GM19467 (cell line): ENCODE measurements around the gene NHS.

Experiments
- ATAC-seq: cut with Tn5 transposase; IDR thresholded peaks from one replicate; pipeline ENCODE4 v1.9.1; 2021; ENCODE audit warnings: mild to moderate bottlenecking, moderate library complexity; ENCODE audit not compliant: unreplicated experiment

Gene NHS

GRCh38 chrX:17718649-17719165, 343.7 kb downstream of the NHS start:
- no peak for ATAC-seq

DNA sequence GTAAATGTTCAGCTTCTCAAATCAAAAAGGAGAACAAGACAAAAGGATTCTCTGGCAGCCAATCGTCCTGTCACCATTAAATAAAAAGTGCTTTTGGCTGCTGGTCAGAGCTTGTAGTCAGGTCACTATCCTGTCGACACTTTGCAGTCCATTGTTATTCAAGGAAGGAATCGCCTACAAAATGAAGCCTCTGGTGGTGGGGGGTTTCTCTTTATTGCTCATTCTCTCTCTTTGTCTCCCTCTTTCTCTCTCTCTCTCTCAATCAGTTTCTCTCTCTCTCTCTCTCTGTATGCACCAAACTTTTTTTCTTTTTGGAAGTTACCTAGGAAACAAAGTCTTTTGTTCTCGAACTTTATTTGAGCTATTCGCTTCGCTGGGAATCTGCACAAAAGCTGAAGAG, 344.7 kb downstream of the NHS start:
- no peak for ATAC-seq

DNA sequence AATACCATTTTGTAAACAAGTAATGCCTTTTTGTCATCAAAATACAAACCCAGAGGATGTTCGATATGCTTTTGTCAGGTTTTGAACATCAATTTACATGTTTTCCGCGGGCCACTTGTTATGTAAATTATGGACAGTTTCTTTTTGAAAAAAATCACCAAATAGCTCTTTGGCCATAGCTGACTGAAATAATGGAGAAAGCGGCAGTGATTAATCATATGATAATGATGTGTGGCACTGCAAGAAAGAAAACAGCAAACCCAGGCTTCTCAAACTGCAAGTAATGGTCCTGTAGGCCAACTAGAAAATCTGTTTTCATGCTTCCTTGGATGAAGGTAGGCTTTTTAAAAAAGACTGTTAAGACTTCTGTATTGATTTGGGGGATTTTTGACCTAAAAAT, 346.7 kb downstream of the NHS start:
- no peak for ATAC-seq

GRCh38 chrX:17725181-17725580, 350.2 kb downstream of the NHS start:
- no peak for ATAC-seq

DNA sequence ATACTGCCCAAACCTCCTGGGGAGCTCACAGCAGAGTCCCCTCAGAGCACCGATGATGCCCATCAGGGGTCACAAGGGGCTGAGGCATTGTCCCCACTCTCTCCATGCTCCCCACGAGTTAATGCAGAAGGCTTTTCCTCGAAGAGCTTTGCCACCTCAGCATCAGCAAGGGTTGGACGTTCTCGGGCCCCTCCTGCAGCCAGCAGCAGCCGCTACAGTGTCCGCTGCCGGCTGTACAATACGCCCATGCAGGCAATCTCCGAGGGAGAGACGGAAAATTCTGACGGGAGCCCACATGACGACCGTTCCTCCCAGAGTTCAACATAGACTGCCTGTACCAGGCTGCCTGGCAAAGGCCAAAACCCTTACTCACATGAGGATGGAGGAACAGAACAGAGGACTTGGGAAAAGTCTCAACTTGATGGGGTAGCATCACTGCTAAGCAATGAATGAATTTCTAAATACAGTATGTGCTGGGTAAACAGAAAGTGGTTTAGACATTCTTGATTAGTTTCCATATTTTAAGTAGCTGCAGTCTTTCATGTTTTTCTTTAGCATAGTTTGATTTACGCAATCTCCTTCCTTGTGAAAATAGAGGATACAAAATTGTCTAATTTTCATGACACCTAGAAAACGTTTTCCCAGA, 357.3 kb downstream of the NHS start:
- ATAC-seq: no peak

DNA sequence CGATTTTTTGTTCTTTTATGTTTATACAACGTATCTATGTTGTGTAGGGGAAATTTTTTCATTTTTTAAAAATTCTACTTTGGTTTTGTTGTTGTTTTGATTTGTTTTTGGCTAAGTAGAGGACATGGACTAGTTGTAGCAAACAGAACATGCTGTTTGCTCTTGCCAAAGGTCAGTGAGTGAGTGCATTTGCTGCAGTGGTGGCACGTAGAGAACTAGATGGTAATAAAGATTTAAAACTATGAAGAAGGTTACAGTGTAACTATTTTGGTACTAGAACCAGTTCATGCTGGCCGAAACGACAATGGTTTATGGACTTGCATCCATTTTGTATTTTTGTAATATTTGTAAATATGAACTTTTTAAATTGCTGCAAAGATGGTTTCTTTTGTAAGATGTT, 360.4 kb downstream of the NHS start:
- ATAC-seq: no peak

DNA sequence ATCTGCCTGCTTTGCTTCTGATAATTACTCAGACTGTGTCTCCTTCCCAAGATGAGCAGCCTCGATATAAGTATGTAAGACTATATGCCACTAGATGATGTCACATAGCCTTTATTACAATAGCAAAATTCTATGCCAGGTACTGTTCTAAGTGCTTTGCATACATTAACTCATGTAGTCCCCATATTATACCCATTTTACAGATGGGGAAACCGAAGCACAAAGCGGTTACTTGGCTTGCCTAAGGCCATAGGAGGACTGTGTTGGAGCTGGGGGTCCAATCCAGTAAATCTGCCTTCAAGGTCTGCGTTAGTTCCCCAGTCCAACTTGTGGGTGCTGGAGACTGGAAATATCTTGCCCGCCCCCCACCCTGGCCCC, 361.5 kb downstream of the NHS start:
- ATAC-seq: no peak

DNA sequence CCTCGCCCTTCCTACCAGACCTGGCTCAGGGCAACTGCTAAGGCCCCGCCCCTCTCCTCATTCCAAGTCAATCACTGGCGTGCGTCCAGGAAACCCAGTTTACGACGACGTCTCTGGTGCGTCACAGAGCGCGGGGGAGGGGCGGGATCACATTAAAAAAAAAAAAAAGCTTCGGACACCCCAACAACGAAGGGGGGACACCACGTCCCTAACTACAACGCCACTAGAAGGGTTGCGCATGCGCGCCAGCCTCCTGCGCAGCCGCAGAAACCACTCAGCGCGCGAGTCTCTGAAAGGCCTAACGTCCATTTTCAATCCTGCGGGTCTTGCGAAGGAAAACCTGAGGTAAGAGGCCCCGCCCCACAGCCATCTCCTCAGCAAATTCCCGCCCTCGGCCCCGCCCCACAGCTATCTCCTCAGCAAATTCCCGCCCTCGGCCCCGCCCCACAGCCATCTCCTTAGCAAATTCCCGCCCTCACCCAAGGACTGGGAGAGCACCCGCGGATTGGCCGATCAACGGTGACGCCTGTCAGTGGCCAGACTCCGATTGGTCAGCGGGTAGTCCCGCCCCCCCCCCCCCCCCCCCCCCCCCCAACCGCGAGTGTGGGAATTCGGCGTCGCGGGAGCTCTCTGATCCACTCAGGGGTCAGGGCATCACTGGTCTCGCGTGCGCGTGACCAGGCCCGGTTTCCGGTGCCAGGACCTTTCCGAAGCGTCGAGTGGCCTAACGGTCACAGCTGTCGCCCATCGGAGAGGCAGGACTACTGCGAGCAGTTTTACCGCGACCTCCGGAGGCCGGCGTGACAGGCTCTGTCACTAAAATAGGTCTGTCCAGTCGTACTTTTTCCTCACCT, 362.1 kb downstream of the NHS start, which contains the start of gene SCML1:
TSS of gene SCML1 (plus strand) at position 638 of the 854 bp plus-strand sequence. CDS start 6,694 bp downstream, outside the sequence.
- peak; percentile 51 for ATAC-seq

DNA sequence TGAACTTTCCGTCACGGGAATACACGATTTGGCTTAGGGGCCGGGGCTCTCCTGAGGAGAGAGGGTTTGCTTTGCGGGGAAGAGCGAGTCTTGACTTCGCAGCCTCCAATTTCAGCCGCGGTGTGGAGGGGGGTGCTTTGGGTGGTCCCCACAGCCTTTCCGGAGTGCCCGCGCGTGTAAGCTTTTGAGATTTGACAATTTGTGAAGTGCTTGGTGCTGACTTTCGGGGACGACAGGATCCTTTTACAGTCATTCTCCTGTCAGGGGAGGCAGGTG, 362.6 kb downstream of the NHS start:
- no peak for ATAC-seq

DNA sequence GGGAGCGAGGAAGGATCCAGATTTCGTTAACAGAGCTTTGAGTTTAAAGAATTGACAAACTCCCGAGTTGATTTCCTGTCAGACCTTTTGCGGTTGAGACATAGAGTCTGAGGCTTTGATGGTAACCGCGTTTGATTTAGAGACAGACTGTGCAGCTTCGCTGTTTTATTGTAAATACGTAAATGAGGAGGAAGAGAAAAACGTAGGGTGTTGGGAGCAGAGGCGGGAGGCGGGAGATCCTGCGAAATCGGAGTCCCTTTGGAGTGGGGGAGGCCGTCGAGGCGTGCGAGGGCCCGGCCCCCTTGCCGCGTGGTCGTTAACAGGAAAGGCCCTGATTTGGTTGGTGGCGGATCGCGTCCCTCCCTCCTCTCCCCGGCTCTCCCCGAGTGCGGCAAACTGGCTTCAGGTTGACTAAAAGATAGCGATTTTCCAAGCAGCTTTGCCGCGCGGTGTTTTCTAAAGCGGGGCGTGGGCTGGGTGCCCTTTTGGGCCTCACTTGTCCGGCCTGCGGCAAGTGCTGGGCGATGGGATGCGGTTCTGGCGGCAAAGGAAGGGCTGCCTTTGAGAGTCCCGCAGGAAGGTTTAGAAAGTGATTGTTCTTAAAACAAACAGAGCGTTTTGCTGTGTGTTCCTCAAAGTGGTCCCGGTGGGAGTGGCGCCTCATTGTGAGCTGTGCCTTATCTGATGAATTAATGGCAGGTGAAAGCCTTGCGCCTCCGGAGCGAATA, 363.1 kb downstream of the NHS start:
- ATAC-seq: no peak

DNA sequence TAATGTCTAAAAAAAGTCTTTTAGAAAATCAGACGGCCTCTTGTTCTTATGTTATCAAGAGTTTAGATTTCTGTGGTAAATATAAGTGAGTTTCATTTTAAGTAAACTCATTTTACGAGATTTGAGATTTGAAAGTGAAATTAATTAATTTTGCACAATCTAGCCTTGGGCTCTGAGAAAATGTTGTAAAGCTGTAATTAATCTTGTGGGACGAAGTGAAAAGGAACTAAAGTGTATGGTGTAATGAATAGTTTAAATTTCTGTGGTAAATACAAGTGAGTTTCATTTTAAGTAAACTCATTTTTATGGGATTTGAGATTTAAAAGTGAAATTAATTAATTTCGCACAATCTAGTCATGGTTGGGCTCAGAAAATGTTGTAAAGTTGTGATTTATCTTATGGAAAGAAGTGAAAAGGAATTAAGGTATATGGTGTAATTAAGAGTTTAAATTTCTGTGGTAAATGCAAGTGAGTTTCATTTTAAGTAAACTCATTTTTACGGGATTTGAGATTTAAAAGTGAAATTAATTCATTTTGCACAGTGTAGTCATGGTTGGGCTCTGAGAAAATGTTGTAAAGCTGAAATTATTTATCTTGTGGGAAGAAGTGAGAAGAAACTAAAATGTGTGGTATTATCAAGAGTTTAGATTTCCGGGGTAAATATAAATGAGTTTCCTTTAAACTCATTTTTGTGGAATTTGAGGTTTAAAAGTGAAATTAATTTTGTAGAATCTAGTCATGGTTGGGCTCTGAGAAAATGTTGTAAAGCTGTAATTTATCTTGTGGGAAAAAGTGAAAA, 363.9 kb downstream of the NHS start:
- no peak for ATAC-seq

- no peak for ATAC-seq
Observed at GRCh38 chrX:17740137-17741122, 365.4 kb downstream of the NHS start.

- ATAC-seq: no peak
Observed at GRCh38 chrX:17741123-17741511, 366.1 kb downstream of the NHS start.

DNA sequence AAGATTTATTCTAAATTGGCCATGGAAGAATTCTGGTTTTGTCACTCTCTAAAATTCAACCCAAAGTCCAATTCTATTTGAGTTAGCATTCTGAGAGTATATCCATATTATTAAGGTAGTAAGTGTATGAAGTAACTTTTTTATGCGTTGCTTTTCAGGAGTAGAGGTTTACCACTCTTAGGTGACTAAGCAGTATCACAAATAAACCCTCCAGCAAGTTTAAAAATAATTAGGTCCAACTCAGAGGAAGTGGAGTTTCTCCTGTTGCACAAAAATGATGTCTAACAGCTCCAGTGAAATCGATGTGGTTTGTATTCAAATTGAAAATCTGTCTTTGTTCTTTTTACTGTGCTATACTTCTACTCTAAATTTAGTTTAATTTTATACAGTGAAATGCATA, 368.9 kb downstream of the NHS start:
- no peak for ATAC-seq

DNA sequence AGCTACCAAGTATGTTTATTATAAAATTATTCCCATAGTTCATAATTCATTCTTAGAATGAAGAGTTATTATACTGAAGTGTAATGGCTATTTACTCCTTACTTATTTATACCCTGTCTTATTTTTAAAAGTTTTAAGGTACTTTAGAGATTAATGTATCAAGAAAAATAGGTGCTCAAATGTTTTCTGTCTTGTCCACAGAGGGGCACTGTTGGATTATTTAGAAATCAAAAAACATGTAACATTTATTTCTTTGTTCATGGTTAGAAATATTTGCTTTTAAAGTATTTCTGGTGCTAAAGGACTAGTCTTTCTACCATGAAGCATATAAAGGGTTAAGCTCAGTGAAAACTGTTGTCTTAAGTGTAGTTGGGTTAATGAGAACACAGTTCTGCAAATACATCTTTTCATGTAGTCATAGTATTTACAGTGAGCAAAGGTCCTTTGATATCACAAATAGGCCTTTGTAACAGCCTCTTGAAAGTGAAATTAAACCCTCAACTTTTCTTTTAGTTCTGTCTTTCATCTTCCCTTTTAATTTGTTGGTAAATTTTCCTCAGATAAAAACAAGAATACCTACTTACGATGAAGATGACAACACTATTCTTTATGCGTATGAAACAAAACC, 370.0 kb downstream of the NHS start:
- ATAC-seq: no peak

DNA sequence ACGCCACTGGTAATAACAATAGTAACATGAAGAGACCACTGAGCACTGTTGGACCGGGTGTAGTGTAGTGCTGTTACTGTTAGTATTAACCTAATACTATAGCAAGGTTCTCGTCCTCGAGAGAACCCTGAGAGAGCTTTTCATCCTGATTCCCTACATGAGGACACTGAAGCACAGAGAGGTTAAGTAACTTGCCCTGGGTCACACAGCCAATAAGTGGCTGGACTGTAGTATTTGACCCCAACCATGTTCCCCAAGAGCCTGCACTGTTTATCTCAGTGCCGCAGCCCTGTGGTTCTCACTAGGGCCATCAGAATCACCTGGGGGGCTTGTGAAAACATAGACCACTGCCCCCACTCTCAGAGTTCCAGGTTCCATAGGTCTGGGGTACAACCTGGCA, 372.7 kb downstream of the NHS start:
- no peak for ATAC-seq

DNA sequence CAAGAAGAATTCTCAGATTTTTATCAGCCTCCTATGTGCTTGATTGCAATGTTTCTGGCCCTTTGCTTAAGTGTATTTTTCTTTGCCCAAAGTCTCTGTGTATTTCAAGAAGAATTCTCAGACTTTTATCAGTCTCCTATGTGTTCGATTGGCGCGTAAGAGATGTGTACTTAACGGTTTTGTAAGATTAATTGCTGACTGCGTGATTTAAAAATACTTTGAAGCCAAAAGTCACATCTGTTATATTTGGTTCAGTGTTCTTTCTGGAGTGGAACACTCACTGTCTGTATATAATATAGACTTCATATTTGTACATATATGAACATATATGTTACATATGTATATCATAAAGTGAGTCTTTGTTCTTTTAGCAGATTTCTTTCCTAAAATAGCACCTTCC, 373.7 kb downstream of the NHS start:
- no peak for ATAC-seq

DNA sequence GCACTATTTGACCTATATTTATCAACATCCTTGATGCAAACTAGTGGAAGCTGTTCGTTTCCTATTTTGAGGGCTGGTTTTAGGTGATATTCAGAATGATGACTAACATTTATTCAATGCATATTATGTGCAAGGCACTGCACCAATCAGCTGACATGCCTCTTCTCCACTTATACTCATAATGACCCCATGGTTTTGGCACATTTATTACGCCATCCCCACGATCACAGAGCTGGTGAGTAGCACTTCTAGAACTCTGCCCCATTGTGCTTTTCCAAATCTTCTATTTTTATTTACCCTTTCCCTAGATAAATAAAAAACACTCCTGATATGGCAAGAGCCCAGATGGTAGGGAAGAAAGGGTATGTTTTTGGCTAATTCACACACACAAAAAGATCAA, 375.4 kb downstream of the NHS start:
- no peak for ATAC-seq

DNA sequence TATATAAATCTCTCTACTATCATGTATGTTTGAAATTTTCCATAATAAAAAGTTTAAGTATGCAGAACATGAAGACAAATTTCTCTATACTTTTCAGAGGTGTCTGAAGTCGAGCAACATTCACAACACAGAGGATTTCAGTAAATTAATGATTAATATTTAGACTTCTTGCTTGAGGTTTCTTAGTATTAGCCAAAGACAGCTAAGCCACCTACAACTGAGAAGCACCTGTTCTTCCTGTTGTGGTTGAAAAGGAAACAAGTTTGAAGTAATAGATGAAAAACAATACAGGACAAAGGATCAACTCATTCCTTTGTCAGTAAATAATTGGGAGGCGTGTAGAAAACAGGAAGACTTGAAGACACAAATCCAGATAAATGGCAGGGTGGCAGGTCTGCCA, 383.4 kb downstream of the NHS start:
- ATAC-seq: peak; percentile 86
